ENCODE data around the gene EIF4A3. TPM values are rescaled to one million over a fixed set of nuclear protein-coding genes. Genes with fewer than 3 reads are reported as not detected.

The EIF4A3 gene
- total and polyA plus RNA-seq, 9 of the 15 experiments (the other 6 are each of a cell fraction or from before 2014, with no cell fraction given): 62.7 to 171 (median 127) TPM

DNA sequence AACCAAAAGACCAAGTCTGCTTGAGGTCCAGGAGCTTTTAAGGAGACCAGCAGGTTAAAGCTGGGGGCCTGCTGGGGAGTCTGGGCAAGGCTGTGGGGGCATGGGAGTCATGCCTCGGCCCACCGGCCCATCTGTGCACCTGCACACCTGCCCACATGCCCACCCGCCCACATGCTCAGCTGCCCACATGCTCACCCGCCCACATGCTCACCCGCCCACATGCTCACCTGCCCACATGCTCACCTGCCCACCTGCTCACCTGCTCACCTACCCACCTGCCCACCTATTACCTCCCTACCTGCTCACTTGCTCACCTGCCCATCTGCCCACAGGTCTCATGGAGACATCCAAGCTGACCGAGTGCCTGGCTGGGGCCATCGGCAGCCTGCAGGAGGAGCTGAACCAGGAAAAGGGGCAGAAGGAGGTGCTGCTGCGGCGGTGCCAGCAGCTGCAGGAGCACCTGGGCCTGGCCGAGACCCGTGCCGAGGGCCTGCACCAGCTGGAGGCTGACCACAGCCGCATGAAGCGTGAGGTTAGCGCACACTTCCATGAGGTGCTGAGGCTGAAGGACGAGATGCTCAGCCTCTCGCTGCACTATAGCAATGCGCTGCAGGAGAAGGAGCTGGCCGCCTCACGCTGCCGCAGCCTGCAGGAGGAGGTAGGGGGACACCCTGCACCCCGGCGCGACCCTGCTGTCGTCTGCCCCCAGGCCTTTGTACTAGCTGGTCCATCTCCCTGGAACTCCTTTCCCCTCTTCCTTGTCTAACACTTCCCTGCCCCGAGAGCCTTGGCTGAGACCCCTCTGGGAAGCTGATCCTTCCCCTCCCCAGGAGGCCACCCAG, 36.9 kb upstream of the EIF4A3 start:
- DNase-seq (ENCODE audit: extremely low read depth in 1 of 4, low spot score in 3 of 4) (no peak), ATAC-seq (no peak), FAIRE-seq (no peak)
- POLR2A ChIA-PET: interaction anchor here (0.6 to 1.2 kb wide), 5 partner anchors 11 to 64 kb away, joined by 3 to 6 read pairs (median 3); no protein-coding TSS in a partner anchor
- TF ChIP-seq MYNN (IDR thresholded peaks at IDR 0.05) (no peak), MYNN (CRISPR knock-in tag; IDR thresholded peaks at IDR 0.05) (no peak), E2F5 (CRISPR knock-in tag; IDR thresholded peaks at IDR 0.05) (no peak), NONO (IDR thresholded peaks at IDR 0.05; ENCODE audit: low read depth in 2 of 2, low read length in 1 of 2) (no peak), PCBP2 (IDR thresholded peaks at IDR 0.05; ENCODE audit: low read depth, low read length, poor library complexity, severe bottlenecking) (no peak), ZNF324 (CRISPR knock-in tag; IDR thresholded peaks at IDR 0.05) (no peak)
- TF ChIP-seq, protein P1, sequence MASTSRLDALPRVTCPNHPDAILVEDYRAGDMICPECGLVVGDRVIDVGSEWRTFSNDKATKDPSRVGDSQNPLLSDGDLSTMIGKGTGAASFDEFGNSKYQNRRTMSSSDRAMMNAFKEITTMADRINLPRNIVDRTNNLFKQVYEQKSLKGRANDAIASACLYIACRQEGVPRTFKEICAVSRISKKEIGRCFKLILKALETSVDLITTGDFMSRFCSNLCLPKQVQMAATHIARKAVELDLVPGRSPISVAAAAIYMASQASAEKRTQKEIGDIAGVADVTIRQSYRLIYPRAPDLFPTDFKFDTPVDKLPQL (IDR thresholded peaks at IDR 0.05; ENCODE audit: extremely low read depth, insufficient read length): no peak
- no peaks in the 10 kb centered on the region for H3K9me1 ChIP-seq (ENCODE audit: control insufficient read depth, insufficient read depth, low read length)
- H3K4me3 ChIP-seq: no peak overlapping the region
- H4K20me1 ChIP-seq (replicated peaks; ENCODE audit: control insufficient read depth, insufficient read depth, low read length): no peaks in the 10 kb centered on the region; the same call in 1 of the 2 replicates
- 9% methylated on average over 20 of the region's 26 CpGs for WGBS (ENCODE audit: insufficient coverage, low coverage, missing lambda C conversion rate)
- no peaks in the 10 kb centered on the region for H3K36me3 ChIP-seq (ENCODE audit: control insufficient read depth, insufficient read depth, low read length)
- H3K79me2 ChIP-seq (ENCODE audit: control insufficient read depth, insufficient read depth, low read length): no peaks in the 10 kb centered on the region
- no TSS peak for BruUV-seq (replicated peaks)
- no peak overlapping the region for H2AFZ ChIP-seq (ENCODE audit: low read depth, low read length)
- in situ Hi-C loops (cut with MboI): no loop called here
- H3K9me3 ChIP-seq (replicated peaks; ENCODE audit: control insufficient read depth, insufficient read depth, low read depth, low read length): no peaks in the 10 kb centered on the region; the same call in 1 of the 2 replicates
- no peak overlapping the region for H3K27ac ChIP-seq (ENCODE audit: extremely low read depth, low read depth, low read length)
- intact Hi-C loops (cut with micrococcal nuclease): loop anchor here (10.0 kb wide), 1 partner anchor 79 kb away; the partner anchor contains the start of gene GAA
- H3K4me1 ChIP-seq (replicated peaks in 1 of 2; ENCODE audit: control insufficient read depth in 2 of 2, insufficient read depth in 2 of 2, low read length in 2 of 2): peaks cover 0 to 24% of the 10 kb centered on the region in 2 experiments; a peak in 3 of 5 replicates
- CTCF ChIA-PET (ENCODE audit: low intra/inter-chr PET ratio): no interaction called here
- H3K9ac ChIP-seq (ENCODE audit: insufficient read depth in 1 of 2, low read depth in 2 of 2, low read length in 2 of 2): no peak overlapping the region
- H3K4me2 ChIP-seq (ENCODE audit: insufficient read depth, low read length): no peak overlapping the region
- peaks cover 74 to 93% of the 10 kb centered on the region in 2 experiments for H3K27me3 ChIP-seq (ENCODE audit: control insufficient read depth in 2 of 2, insufficient read depth in 2 of 2, low read length in 2 of 2)
